Neuron (in vitro differentiated cells): ENCODE measurements around the gene IL37.

Experiments used
- H2AFZ ChIP-seq: one replicate; pipeline ENCODE4 v1.6.1; 2013; ENCODE audit warnings: low read depth, mild to moderate bottlenecking, inconsistent platforms, low read length, moderate library complexity
- H3K27me3 ChIP-seq: one replicate; pipeline ENCODE4 v1.6.1; 2013; ENCODE audit warnings: low read length; ENCODE audit not compliant: insufficient read depth
- H3K36me3 ChIP-seq: one replicate; pipeline ENCODE4 v1.6.1; 2013; ENCODE audit warnings: low read length; ENCODE audit not compliant: insufficient read depth
- H3K4me1 ChIP-seq: one replicate; pipeline ENCODE4 v1.6.1; 2013; ENCODE audit warnings: low read length; ENCODE audit not compliant: insufficient read depth
- H3K4me3 ChIP-seq: 2 replicates; pipeline ENCODE4 v1.5.1; 2013; ENCODE audit warnings: mild to moderate bottlenecking, low read length, moderate library complexity
- H3K9me3 ChIP-seq: one replicate; pipeline ENCODE4 v1.6.1; 2013; ENCODE audit warnings: low read length

IL37 gene

DNA sequence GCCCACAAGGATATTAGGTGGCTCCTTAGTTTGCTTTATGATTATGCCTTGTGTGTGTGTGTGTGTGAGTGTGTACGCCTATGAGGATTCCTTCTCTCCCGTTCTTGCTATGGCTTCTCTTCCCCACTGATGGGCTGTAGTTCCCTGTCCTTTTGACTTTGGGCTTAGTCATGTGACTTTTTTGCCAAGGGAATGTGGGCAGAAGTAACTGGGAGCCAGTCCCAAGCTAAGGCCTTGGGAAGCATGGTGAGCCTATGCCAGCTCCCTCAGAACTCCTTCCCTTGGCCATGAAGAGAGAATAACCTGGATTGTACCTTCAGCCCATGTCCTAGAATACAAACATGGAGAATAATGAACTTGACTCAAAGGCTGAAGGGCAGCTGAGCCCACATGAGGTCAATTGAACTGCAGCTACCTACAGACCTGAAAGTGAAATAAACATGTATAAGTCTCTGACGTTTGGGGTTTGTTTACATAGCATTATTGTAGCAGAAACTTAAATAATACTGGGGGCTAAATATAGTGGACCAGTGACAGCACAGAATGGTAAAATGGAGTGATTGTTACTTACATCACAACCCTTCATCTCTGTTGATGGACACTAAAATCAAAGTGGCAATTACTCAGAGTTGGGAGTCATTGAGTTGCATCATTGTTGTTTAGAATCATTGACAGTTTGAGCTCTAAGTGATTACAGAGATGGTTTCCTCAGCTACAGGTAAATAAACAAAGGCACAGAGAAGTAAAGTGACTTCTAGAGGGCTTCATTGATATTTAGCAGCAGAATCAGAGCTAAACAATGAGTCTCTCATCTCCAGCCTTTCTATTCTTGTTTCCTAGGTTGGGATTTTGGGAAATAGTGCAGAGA, 51.6 kb downstream of the IL37 start:
- Histone ChIP-seq H2AFZ (no peak overlapping the region), H3K27me3 (no peaks in the 10 kb centered on the region), H3K4me3 (no peak overlapping the region), H3K36me3 (no peaks in the 10 kb centered on the region), H3K9me3 (no peaks in the 10 kb centered on the region), H3K4me1 (no peaks in the 10 kb centered on the region)

DNA sequence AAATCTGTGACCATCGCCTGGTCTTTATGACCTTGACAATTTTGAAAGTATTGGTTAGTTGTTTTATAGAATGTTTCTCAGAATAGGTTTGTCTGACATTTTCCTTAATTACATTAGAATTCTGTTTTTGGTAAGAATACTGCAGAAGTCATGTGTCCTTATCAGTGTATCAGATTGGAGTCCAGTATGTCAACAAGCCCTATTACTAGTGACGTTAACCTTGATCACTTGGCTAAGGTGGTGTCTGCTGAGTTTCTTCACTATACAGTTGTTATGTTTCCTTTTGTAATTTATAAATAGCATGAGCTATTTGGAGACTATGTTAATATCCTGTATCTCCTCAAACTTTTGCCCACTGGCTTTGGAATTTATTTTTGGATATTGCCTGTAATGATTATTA, 56.1 kb downstream of the IL37 start:
- H3K27me3 ChIP-seq: peaks cover 3% of the 10 kb centered on the region
- H3K4me1 ChIP-seq: no peaks in the 10 kb centered on the region

More for the DNA sequence above, 56.1 kb downstream of the IL37 start:
- no peak overlapping the region for H3K4me3 ChIP-seq
- no peak overlapping the region for H2AFZ ChIP-seq
- no peaks in the 10 kb centered on the region for H3K9me3 ChIP-seq
- H3K36me3 ChIP-seq: no peaks in the 10 kb centered on the region
